LNCAP (cell line): ENCODE data around the gene MAP3K9.

ENCODE experiments used
- CTCF ChIP-seq: fragments of 450-650 bp; IDR thresholded peaks from 2 replicates; pipeline ENCODE4 v1.5.1; 2017; ENCODE audit warnings: mild to moderate bottlenecking

MAP3K9 gene

GRCh38 chr14:70779667-70780066 lies 29.6 kb downstream of the MAP3K9 start:
- no peak for TF ChIP-seq CTCF

GRCh38 chr14:70776197-70776596 lies 33.1 kb downstream of the MAP3K9 start:
- TF ChIP-seq CTCF, result no peak

- no peak for TF ChIP-seq CTCF
Observed at GRCh38 chr14:70773182-70773862, 36.0 kb downstream of the MAP3K9 start.

- TF ChIP-seq CTCF, result no peak
Observed at GRCh38 chr14:70771781-70772212, 37.5 kb downstream of the MAP3K9 start.

GRCh38 chr14:70770490-70770889 lies 38.8 kb downstream of the MAP3K9 start:
- TF ChIP-seq CTCF, result no peak

- TF ChIP-seq CTCF, result no peak
Observed at GRCh38 chr14:70759398-70759797, 49.9 kb downstream of the MAP3K9 start.

GRCh38 chr14:70755655-70756054 lies 53.7 kb downstream of the MAP3K9 start:
- TF ChIP-seq CTCF, result no peak

GRCh38 chr14:70754991-70755390 lies 54.3 kb downstream of the MAP3K9 start:
- TF ChIP-seq CTCF, result no peak
